ENCODE measurements around the gene PHLDA1. TPM values are rescaled to one million over a fixed set of nuclear protein-coding genes. Genes with fewer than 3 reads are reported as not detected.
A peak's percentile ranks its signal among the peaks of the same experiment; 100 is the strongest.

PHLDA1 gene
- total and polyA plus RNA-seq, 2 donors (not counting 3 experiments of a cell fraction or from before 2014, with no cell fraction given), result 14.1 to 30.8 TPM

DNA sequence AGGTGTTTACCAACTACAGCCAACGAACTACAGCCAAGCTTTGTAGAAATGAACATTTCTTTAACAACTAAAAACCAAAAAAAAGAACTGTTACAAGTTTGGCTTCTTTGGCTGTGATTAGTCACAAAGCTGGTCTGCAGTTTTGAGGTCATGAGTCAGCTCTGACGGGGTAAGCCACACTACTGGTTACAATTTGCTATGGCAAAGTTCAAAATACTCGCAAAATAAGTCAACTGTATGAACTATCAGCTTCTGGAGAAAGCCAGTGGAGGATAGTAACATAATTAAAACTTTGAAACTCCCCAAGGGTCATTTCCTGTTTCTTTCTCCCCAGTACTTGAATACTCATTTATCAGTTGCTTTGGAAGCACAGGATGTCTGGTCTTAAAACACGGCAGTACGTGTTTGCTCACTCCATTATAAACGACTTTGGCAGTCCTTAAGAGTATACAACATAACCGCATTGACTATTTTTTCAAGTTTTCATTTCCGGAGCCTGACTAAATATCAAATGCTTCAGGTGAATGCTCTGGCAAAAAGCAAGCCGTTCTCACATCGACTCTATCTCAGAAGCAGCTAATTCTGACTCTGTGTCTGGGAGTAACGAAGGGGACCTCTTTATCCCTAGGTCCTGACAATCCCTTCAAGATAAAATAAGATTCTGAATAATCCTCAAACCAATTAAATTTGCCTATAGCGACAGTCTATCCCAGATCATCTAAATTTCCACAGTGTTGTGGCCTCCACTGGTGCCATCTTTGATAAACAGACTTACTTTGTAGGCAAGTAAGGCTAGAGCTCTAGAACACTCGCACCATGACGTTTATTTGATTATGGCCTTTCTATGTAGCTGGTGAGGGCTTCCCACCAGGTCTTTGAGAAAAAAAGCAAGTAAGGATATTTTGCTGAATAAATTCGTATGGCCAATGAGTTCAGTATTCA is 10.6 kb downstream of the PHLDA1 start:
- ChIA-PET POLR2A (no interaction called here), CTCF (interaction anchor here (0.6 to 1.5 kb wide), 8 partner anchors 11 to 496 kb away, joined by 3 to 6 read pairs (median 4); partner anchors contain the start of gene PHLDA1)
- Histone ChIP-seq H3K4me2 (ENCODE audit: insufficient read depth, low read length) (peak overlapping the region; percentile 72), H3K4me1 (ENCODE audit: control insufficient read depth, extremely low read depth, insufficient read depth, low read length) (peaks cover 35% of the 10 kb centered on the region), H3K27ac (ENCODE audit: insufficient read depth, low read depth, low read length) (peak overlapping the region; percentile 82), H3K9me1 (replicated peaks; ENCODE audit: control insufficient read depth, extremely low read depth, insufficient read depth, low read length) (no peaks in the 10 kb centered on the region), H3K9ac (replicated peaks; ENCODE audit: extremely low read depth, insufficient read depth, low read length) (peak overlapping the region; percentile 40), H4K20me1 (replicated peaks; ENCODE audit: control insufficient read depth, extremely low read depth, insufficient read depth, low read length) (no peaks in the 10 kb centered on the region), H3K4me3 (replicated peaks in 1 of 3; ENCODE audit: insufficient read depth in 1 of 3, low read depth in 1 of 3, low read length in 3 of 3) (no peak overlapping the region), H3K9me3 (replicated peaks; ENCODE audit: control insufficient read depth, insufficient read depth, low read length) (no peaks in the 10 kb centered on the region), H3K79me2 (ENCODE audit: control insufficient read depth, insufficient read depth, low read length) (no peaks in the 10 kb centered on the region), H3K27me3 (ENCODE audit: control insufficient read depth in 2 of 2, insufficient read depth in 2 of 2, low read length in 2 of 2) (no peaks in the 10 kb centered on the region), H2AFZ (ENCODE audit: low read depth, low read length) (peak overlapping the region; percentile 35), H3K36me3 (ENCODE audit: control insufficient read depth in 2 of 2, extremely low read depth in 1 of 2, insufficient read depth in 2 of 2, low read length in 2 of 2) (no peaks in the 10 kb centered on the region)
- intact Hi-C loops (cut with micrococcal nuclease) (loop anchor here (1.0 to 2.0 kb wide), 2 partner anchors 24 to 43 kb away; no protein-coding TSS in a partner anchor), dilution Hi-C loops (cut with MboI; ENCODE audit: extremely low pct_ligation_motif_present, low sequenced_read_pairs) (no loop called here)
- BruUV-seq (replicated peaks), result TSS peak; percentile 96
- DNase-seq (ENCODE audit: low read depth, low spot score) (peak; percentile 94), FAIRE-seq (peak; percentile 92)
- TF ChIP-seq POLR2AphosphoS5 (IDR thresholded peaks at IDR 0.05; ENCODE audit: insufficient read depth, low read depth, low read length) (peak; percentile 83), CTCF (IDR thresholded peaks at IDR 0.05; ENCODE audit: extremely low read depth in 1 of 2, insufficient read depth in 1 of 2, low read depth in 1 of 2, low read length in 2 of 2) (no peak), GATA2 (IDR thresholded peaks at IDR 0.05; ENCODE audit: insufficient read depth, insufficient read length, low read depth, low read length) (peak; percentile 83), MAX (IDR thresholded peaks at IDR 0.05; ENCODE audit: insufficient read depth, insufficient read length) (no peak), EZH2 (IDR thresholded peaks at IDR 0.05; ENCODE audit: borderline replicate concordance, low read depth, low read length, severe bottlenecking) (no peak), JUN (IDR thresholded peaks at IDR 0.05; ENCODE audit: borderline replicate concordance, insufficient read depth, insufficient read length, low read depth) (peak; percentile 68), POLR2A (IDR thresholded peaks at IDR 0.05; ENCODE audit: low read depth, low read length) (peak; percentile 33), FOS (IDR thresholded peaks at IDR 0.05; ENCODE audit: borderline replicate concordance, insufficient read depth, low read length) (peak; percentile 96), MYC (IDR thresholded peaks at IDR 0.05; ENCODE audit: low read depth, low read length) (no peak)
